Measurements from ENCODE around the gene USP49. TPM values are rescaled to one million over a fixed set of nuclear protein-coding genes. Genes with fewer than 3 reads are reported as not detected.
A peak's percentile ranks its signal among the peaks of the same experiment; 100 is the strongest.
"Not testable (repeated sequence)": the region's sequence is repeated elsewhere in the genome, so short reads cannot be mapped to it uniquely, and the experiment has no call there.

The USP49 gene
- 1.8 and 2.4 TPM in 2 replicates for total RNA-seq

DNA sequence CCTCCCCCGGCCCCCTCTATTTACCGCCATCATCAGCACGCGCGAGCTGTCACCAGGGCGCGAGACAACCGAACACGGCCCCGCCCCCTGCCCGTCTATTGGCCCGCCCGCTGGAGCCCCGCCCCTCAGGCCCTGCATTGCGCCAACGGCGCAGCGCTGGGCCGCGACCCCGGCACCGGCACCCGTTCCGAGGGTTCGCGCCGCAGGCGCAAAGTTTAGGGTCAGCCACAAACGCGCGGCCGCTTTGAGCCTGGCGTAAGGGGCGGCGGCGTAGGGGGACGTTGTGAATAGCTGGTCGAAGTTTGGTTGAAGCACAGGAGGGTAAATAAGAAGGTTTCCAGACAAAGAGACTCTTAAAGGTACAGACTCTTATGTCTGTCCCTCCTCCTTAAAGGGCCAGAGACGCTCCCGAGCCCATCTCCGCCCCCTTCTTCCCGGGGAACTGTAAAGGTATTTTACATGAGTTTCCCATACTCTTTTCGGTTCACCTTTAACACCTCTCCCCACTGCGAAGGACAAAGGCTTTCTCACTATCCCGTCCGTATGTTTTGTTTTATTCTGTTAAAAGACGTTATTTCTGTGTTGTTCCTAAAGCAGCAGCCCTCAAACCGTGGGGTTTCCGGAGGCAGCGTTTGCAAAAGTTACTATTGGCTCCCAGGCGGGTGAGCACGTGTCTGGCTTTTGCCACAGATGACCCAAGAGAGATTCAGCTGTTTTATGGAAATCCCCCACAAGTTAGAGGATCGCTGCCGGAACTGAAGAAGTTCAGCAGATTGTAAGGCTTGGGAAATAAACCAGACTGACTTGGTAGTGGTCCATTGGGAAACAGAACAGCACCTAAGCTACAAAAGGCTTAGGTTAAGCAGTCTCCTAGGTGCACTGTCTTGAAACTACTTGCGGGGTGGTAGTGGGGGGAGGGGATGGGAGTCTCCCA is at the start of gene USP49:
Gene USP49, minus strand, starts transcription at position 76 of the 934 bp plus-strand sequence. CDS start 88,392 bp downstream, outside the sequence.
- Histone ChIP-seq H3K36me3 (ENCODE audit: control insufficient read depth, insufficient read depth, low read length) (no peaks in the 10 kb centered on the region), H3K27me3 (ENCODE audit: control insufficient read depth, insufficient read depth, low read length) (no peaks in the 10 kb centered on the region)
- TF ChIP-seq CTCF (IDR thresholded peaks at IDR 0.05; ENCODE audit: insufficient read depth, low read length, poor library complexity, severe bottlenecking), result no peak

GRCh38 chr6:41943456-41943855 is 48.3 kb upstream of the USP49 start:
- Histone ChIP-seq H3K4me3 (ENCODE audit: low read depth, low read length) (no peak overlapping the region), H3K36me3 (ENCODE audit: control insufficient read depth, insufficient read depth, low read length) (no peaks in the 10 kb centered on the region), H3K27me3 (ENCODE audit: control insufficient read depth, insufficient read depth, low read length) (no peaks in the 10 kb centered on the region)
- no peak for DNase-seq (ENCODE audit: low read depth)
- no peak for TF ChIP-seq CTCF (IDR thresholded peaks at IDR 0.05; ENCODE audit: insufficient read depth, low read length, poor library complexity, severe bottlenecking)

More for the DNA sequence above, at the start of gene USP49:
- peak within 1 kb of the TSS; percentile 73 for H3K4me3 ChIP-seq (ENCODE audit: low read depth, low read length)
- DNase-seq (ENCODE audit: low read depth), result no peak

GRCh38 chr6:41942882-41943281 is 47.7 kb upstream of the USP49 start:
- not testable (repeated sequence) for DNase-seq (ENCODE audit: low read depth); H3K4me3 ChIP-seq (ENCODE audit: low read depth, low read length); H3K27me3 ChIP-seq (ENCODE audit: control insufficient read depth, insufficient read depth, low read length); H3K36me3 ChIP-seq (ENCODE audit: control insufficient read depth, insufficient read depth, low read length)

DNA sequence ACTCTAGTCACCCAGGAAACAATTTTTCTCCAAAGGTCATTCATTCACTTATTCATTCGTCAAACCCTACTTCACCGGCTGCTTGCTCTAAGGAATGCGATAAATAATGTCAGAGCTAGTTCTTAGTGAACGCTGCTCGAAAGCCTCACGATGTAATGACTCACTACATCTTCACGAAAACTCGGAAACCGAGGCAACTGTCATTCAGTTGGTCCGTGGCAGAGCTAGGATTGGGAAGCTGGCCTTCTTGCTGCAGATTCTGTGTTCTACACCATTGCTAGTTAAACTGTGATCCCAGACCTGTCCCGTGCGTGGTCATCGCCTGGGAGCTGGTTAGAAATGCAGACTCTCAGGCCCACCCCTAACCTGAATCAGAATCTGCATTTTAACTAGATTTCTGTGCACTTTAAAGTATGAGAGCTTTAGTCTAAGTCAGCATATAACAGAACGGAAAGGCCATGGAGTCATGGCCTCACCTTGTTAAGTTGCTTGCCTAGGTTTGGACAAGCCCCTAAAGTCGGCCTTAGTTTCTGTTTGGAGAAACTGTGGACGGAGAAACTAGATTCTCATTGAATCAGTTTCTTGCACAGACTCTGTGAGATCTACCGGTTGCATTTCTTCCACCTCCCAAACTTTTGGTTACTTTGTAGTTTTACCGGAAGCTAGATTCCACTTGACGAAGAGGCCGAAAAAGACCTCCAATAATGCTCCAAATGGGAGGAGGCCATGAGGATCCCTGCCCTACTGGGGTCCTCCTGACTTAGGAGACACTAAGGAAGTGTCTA is 47.1 kb upstream of the USP49 start:
- TF ChIP-seq CTCF (IDR thresholded peaks at IDR 0.05; ENCODE audit: insufficient read depth, low read length, poor library complexity, severe bottlenecking), result no peak
- H3K36me3 ChIP-seq (ENCODE audit: control insufficient read depth, insufficient read depth, low read length), result no peaks in the 10 kb centered on the region
- peak overlapping the region; percentile 34 for H3K4me3 ChIP-seq (ENCODE audit: low read depth, low read length)
- H3K27me3 ChIP-seq (ENCODE audit: control insufficient read depth, insufficient read depth, low read length), result no peaks in the 10 kb centered on the region
- peak; percentile 87 for DNase-seq (ENCODE audit: low read depth)

- no peak for DNase-seq (ENCODE audit: low read depth)
Measured at GRCh38 chr6:41941280-41942066, 46.3 kb upstream of the USP49 start, which contains the start of gene CCND3. Gene CCND3 (minus strand): TSS chr6:41941808. CDS start chr6:41941649, 159 bp downstream.

More at GRCh38 chr6:41941280-41942066, 46.3 kb upstream of the USP49 start, which contains the start of gene CCND3:
- Histone ChIP-seq H3K4me3 (ENCODE audit: low read depth, low read length) (peak within 1 kb of the TSS; percentile 87), H3K36me3 (ENCODE audit: control insufficient read depth, insufficient read depth, low read length) (peaks cover 2% of the 10 kb centered on the region), H3K27me3 (ENCODE audit: control insufficient read depth, insufficient read depth, low read length) (no peaks in the 10 kb centered on the region)
- TF ChIP-seq CTCF (IDR thresholded peaks at IDR 0.05; ENCODE audit: insufficient read depth, low read length, poor library complexity, severe bottlenecking), result no peak

Measured in kidney epithelial cell (primary cell).